Measurements from ENCODE around the gene BOD1. TPM values are rescaled to one million over a fixed set of nuclear protein-coding genes. Genes with fewer than 3 reads are reported as not detected.
"Not testable (repeated sequence)": the region's sequence is repeated elsewhere in the genome, so short reads cannot be mapped to it uniquely, and the experiment has no call there.

Gene BOD1
- total RNA-seq, 1 donor from 2014 or later: 70.9 TPM

DNA sequence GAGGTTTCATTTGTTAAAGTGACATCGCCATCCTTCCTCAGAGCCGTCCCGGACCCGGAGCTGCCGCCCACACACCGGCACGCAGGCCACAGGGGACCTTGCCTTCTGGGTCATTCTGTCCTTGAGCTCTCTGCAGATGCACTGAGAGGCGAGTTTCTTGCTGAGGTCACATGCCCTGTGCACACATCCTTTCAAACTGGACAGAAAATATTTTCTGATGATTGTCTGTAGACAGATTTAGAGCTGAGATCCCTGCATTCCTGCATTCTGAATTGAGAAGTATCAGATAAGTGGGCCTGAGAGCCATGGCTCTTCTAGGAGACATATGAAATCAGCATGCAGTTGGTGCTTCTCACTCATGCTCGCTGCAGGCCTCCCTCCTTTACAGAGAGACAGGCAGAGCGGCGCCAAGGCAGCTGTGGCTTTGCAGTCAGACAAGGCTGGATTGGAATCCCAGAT is 25.4 kb downstream of the BOD1 start:
- TF ChIP-seq, protein P1, sequence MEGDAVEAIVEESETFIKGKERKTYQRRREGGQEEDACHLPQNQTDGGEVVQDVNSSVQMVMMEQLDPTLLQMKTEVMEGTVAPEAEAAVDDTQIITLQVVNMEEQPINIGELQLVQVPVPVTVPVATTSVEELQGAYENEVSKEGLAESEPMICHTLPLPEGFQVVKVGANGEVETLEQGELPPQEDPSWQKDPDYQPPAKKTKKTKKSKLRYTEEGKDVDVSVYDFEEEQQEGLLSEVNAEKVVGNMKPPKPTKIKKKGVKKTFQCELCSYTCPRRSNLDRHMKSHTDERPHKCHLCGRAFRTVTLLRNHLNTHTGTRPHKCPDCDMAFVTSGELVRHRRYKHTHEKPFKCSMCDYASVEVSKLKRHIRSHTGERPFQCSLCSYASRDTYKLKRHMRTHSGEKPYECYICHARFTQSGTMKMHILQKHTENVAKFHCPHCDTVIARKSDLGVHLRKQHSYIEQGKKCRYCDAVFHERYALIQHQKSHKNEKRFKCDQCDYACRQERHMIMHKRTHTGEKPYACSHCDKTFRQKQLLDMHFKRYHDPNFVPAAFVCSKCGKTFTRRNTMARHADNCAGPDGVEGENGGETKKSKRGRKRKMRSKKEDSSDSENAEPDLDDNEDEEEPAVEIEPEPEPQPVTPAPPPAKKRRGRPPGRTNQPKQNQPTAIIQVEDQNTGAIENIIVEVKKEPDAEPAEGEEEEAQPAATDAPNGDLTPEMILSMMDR (IDR thresholded peaks at IDR 0.05): no peak
- Mint-ChIP-seq H3K9me3 (ENCODE audit: low read depth) (peaks cover 39% of the 10 kb centered on the region), H3K4me1 (ENCODE audit: low read depth) (peaks cover 37% of the 10 kb centered on the region), H3K27ac (ENCODE audit: unreplicated experiment) (peak overlapping the region; percentile 33), H3K36me3 (ENCODE audit: low read depth) (peaks cover 20% of the 10 kb centered on the region), H3K4me3 (ENCODE audit: unreplicated experiment) (no peak overlapping the region), H3K27me3 (ENCODE audit: low read depth) (no peaks in the 10 kb centered on the region)
- no peak for DNase-seq (ENCODE audit: low spot score)

- peak overlapping the region; percentile 41 for H3K27ac Mint-ChIP-seq (ENCODE audit: unreplicated experiment)
- peaks cover 37% of the 10 kb centered on the region for H3K4me1 Mint-ChIP-seq (ENCODE audit: low read depth)
- H3K4me3 Mint-ChIP-seq (ENCODE audit: unreplicated experiment): no peak overlapping the region
- H3K9me3 Mint-ChIP-seq (ENCODE audit: low read depth): peaks cover 39% of the 10 kb centered on the region
- no peak for DNase-seq (ENCODE audit: low spot score)
- H3K27me3 Mint-ChIP-seq (ENCODE audit: low read depth): no peaks in the 10 kb centered on the region
- H3K36me3 Mint-ChIP-seq (ENCODE audit: low read depth): peaks cover 20% of the 10 kb centered on the region
- TF ChIP-seq, protein P1 (IDR thresholded peaks at IDR 0.05): no peak
Observed at GRCh38 chr5:173590436-173591055, 25.9 kb downstream of the BOD1 start.

DNA sequence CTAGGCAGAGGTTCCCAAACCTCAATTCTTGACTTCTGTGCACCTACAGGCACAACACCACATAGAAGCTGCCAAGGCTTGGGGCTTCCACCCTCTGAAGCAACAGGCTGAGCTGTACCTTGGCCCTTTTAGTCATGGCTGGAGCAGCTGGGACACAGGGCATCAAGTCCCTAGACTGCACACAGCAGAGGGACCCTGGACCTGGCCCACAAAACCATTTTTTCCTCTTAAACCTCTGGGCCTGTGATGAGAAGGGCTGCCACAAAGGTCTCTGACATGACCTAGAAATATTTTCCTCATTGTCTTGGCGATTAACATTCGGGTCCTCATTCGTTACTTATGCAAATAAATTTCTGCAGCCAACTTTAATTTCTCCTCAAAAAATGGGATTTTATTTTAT is 30.3 kb downstream of the BOD1 start:
- peaks cover 47% of the 10 kb centered on the region for H3K4me1 Mint-ChIP-seq (ENCODE audit: low read depth)
- not testable (repeated sequence) for H3K27me3 Mint-ChIP-seq (ENCODE audit: low read depth); H3K36me3 Mint-ChIP-seq (ENCODE audit: low read depth); DNase-seq (ENCODE audit: low spot score); H3K4me3 Mint-ChIP-seq (ENCODE audit: unreplicated experiment); H3K27ac Mint-ChIP-seq (ENCODE audit: unreplicated experiment)
- H3K9me3 Mint-ChIP-seq (ENCODE audit: low read depth): peaks cover 25% of the 10 kb centered on the region

GRCh38 chr5:173583346-173583745 is 33.1 kb downstream of the BOD1 start:
- TF ChIP-seq, protein P1 (IDR thresholded peaks at IDR 0.05): no peak
- no peaks in the 10 kb centered on the region for H3K27me3 Mint-ChIP-seq (ENCODE audit: low read depth)
- peak overlapping the region; percentile 91 for H3K27ac Mint-ChIP-seq (ENCODE audit: unreplicated experiment)

GRCh38 chr5:173582216-173583111 is 34.0 kb downstream of the BOD1 start:
- Mint-ChIP-seq H3K4me1 (ENCODE audit: low read depth) (peaks cover 42% of the 10 kb centered on the region), H3K36me3 (ENCODE audit: low read depth) (peaks cover 12% of the 10 kb centered on the region), H3K27me3 (ENCODE audit: low read depth) (no peaks in the 10 kb centered on the region), H3K9me3 (ENCODE audit: low read depth) (peaks cover 22% of the 10 kb centered on the region), H3K4me3 (ENCODE audit: unreplicated experiment) (no peak overlapping the region), H3K27ac (ENCODE audit: unreplicated experiment) (peak overlapping the region; percentile 91)
- TF ChIP-seq, protein P1 (IDR thresholded peaks at IDR 0.05): no peak
- no peak for DNase-seq (ENCODE audit: low spot score)

More at GRCh38 chr5:173583346-173583745, 33.1 kb downstream of the BOD1 start:
- Mint-ChIP-seq H3K36me3 (ENCODE audit: low read depth) (peaks cover 13% of the 10 kb centered on the region), H3K4me3 (ENCODE audit: unreplicated experiment) (no peak overlapping the region), H3K9me3 (ENCODE audit: low read depth) (peaks cover 30% of the 10 kb centered on the region), H3K4me1 (ENCODE audit: low read depth) (peaks cover 42% of the 10 kb centered on the region)
- no peak for DNase-seq (ENCODE audit: low spot score)
